Vagina (tissue), 2 donors: ENCODE measurements around the gene ZNF474. TPM values are rescaled to one million over a fixed set of nuclear protein-coding genes. Genes with fewer than 3 reads are reported as not detected.
"Not testable (repeated sequence)": the region's sequence is repeated elsewhere in the genome, so short reads cannot be mapped to it uniquely, and the experiment has no call there.

ENCODE experiments used
- DNase-seq, 2 donors: peaks; one replicate each; pipeline ENCODE4 v3.0.0-alpha.2; 2017; ENCODE audit errors: extremely low spot score in 2 of 2
- H3K27ac ChIP-seq: fragments of 200-600 bp; sonication (generic); one replicate; pipeline ENCODE4 v1.5.1; 2019
- H3K27me3 ChIP-seq: fragments of 200-600 bp; sonication (generic); one replicate; pipeline ENCODE4 v1.5.1; 2019
- H3K36me3 ChIP-seq, 2 donors: fragments of 200-600 bp; sonication (generic); one replicate each; pipeline ENCODE4 v1.5.1; 2017 to 2019
- H3K4me1 ChIP-seq: fragments of 200-600 bp; sonication (generic); one replicate; pipeline ENCODE4 v1.5.1; 2019
- H3K4me3 ChIP-seq, 2 donors: fragments of 200-600 bp; sonication (generic); 1 replicate in 1 of 2; 2 replicates in 1 of 2; pipeline ENCODE4 v1.5.1; 2016 to 2019
- H3K9me3 ChIP-seq: fragments of 200-600 bp; sonication (generic); one replicate; pipeline ENCODE4 v1.5.1; 2019
- CTCF ChIP-seq, 3 experiments: fragments of 450-650 bp in 2 of 3; fragments of 200-600 bp in 1 of 3; sonication (generic) in 1 of 3; IDR thresholded peaks; one replicate each; pipeline ENCODE4 v1.5.1; 2017 to 2019; ENCODE audit warnings: antibody characterized with exemption in 3 of 3, mild to moderate bottlenecking in 2 of 3, moderate library complexity in 2 of 3
- POLR2A ChIP-seq, 2 donors: fragments of 450-650 bp; IDR thresholded peaks; one replicate each; pipeline ENCODE4 v1.6.1; 2017; ENCODE audit warnings: antibody characterized with exemption in 2 of 2, mild to moderate bottlenecking in 2 of 2, moderate library complexity in 2 of 2
- POLR2AphosphoS5 ChIP-seq, 2 donors: sonication (generic); formaldehyde crosslinking; IDR thresholded peaks; one replicate each; pipeline ENCODE4 v1.9.0; 2017; ENCODE audit warnings: antibody characterized with exemption in 2 of 2, mild to moderate bottlenecking in 2 of 2, low read depth in 1 of 2; ENCODE audit not compliant: insufficient read depth in 1 of 2
- intact Hi-C: fragments of 100-400 bp; cut with DNase I; formaldehyde crosslinking; loops from one replicate; pipeline ENCODE4 v1.15.1; 2023
- total RNA-seq: library from RNA; depleted of rRNA; stranded (reverse); fragments of >200 nt; gene quantifications from one replicate; pipeline ENCODE4 v1.2.3, GENCODE V29; 2016

The ZNF474 gene
- total RNA-seq, 1 donor from 2014 or later = 0.49 TPM

DNA sequence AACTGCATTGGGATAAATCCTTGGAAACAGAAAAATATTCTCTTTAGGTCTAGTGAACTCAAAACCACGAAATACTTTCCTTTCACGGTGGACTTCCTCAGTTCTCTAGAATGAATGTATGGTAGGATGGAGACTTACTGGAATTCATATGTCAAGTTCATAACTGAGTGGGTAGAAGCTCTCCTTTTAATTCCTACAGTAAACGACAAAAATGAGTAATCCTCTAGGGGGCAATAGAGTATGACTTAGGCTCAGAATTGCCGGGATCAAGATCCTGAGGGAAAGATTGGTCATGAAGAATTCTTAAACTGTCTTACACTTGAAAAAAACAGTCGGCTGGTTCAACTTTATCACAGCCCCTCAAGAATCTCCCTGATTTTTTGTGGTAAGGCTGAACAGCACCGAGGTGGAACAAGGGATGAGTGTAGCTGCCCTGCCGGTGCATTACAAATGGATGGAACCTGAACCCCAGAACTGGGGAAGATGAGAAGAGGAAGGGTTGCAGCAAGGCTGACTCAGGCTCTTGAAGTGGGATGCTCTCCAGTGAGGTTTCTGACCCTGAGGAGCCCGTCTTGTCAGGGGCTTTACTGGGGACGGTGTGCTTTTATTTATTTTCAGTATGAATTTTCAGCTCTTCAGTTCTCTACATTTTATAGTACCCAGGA is 37.3 kb upstream of the ZNF474 start:
- TF ChIP-seq CTCF (IDR thresholded peaks at IDR 0.05) = peak in 1 of 3 experiments; percentile 19
- no peak for TF ChIP-seq POLR2AphosphoS5 (IDR thresholded peaks at IDR 0.05; ENCODE audit: insufficient read depth in 1 of 2, low read depth in 1 of 2)
- no peak overlapping the region for H3K27ac ChIP-seq
- DNase-seq = no peak
- no peaks in the 10 kb centered on the region for H3K36me3 ChIP-seq
- no peak overlapping the region for H3K4me3 ChIP-seq
- no peaks in the 10 kb centered on the region for H3K4me1 ChIP-seq
- H3K27me3 ChIP-seq = no peaks in the 10 kb centered on the region
- intact Hi-C loops = no loop called here
- no peaks in the 10 kb centered on the region for H3K9me3 ChIP-seq

DNA sequence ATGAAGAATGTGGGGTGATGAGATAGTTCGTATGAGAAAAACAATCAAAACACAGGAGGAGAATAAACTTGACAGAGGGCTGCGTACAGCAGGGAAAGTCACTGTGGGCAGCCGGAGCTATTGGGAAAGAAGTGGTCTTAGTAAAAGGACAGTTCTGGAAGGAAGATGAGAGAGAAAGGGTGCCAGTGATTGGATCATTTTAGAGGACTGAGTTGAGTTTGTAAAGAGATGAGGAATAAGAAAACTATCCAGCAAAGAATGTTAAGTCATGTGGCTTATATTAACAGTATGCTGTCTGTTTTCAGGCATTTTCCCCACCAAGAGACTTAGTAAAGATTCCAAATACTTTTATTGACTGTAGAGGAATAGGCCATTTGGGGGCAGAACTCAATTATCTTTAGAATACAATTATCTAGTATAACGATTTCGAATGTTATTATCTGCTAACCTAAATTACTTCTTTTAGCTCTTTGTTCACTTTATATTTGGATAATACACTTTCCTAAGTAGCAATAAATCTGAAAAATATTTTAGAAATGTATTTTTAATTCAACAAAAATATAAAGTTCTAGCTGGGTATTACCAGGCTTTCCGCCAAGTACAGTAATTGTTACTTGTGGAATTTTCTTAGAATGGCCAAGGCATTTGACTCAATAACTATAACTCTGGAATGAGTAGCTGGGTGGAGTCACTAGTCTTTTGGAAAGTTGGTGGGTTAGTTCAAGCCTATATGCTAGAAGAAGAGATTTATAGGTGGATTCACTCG is 35.7 kb upstream of the ZNF474 start:
- intact Hi-C loops = no loop called here
- DNase-seq = no peak
- TF ChIP-seq CTCF (IDR thresholded peaks at IDR 0.05) = no peak
- TF ChIP-seq POLR2A (IDR thresholded peaks at IDR 0.05) = no peak
- no peak for TF ChIP-seq POLR2AphosphoS5 (IDR thresholded peaks at IDR 0.05; ENCODE audit: insufficient read depth in 1 of 2, low read depth in 1 of 2)
- Histone ChIP-seq H3K4me1 (no peaks in the 10 kb centered on the region), H3K9me3 (no peaks in the 10 kb centered on the region), H3K4me3 (no peak overlapping the region), H3K27ac (peak overlapping the region; percentile 38), H3K27me3 (no peaks in the 10 kb centered on the region), H3K36me3 (no peaks in the 10 kb centered on the region)

- H3K27me3 ChIP-seq, intact Hi-C loops, H3K36me3 ChIP-seq, H3K27ac ChIP-seq, H3K9me3 ChIP-seq, H3K4me1 ChIP-seq, DNase-seq, H3K4me3 ChIP-seq: not testable (repeated sequence)
Measured at GRCh38 chr5:122094251-122094650, 35.1 kb upstream of the ZNF474 start.

GRCh38 chr5:122095158-122095557 is 34.2 kb upstream of the ZNF474 start:
- Histone ChIP-seq H3K27ac (no peak overlapping the region), H3K4me1 (no peaks in the 10 kb centered on the region), H3K36me3 (no peaks in the 10 kb centered on the region), H3K9me3 (no peaks in the 10 kb centered on the region), H3K27me3 (no peaks in the 10 kb centered on the region), H3K4me3 (no peak overlapping the region)
- TF ChIP-seq POLR2A (IDR thresholded peaks at IDR 0.05) (no peak), POLR2AphosphoS5 (IDR thresholded peaks at IDR 0.05; ENCODE audit: insufficient read depth in 1 of 2, low read depth in 1 of 2) (no peak), CTCF (IDR thresholded peaks at IDR 0.05) (no peak)
- intact Hi-C loops = no loop called here
- DNase-seq = no peak

DNA sequence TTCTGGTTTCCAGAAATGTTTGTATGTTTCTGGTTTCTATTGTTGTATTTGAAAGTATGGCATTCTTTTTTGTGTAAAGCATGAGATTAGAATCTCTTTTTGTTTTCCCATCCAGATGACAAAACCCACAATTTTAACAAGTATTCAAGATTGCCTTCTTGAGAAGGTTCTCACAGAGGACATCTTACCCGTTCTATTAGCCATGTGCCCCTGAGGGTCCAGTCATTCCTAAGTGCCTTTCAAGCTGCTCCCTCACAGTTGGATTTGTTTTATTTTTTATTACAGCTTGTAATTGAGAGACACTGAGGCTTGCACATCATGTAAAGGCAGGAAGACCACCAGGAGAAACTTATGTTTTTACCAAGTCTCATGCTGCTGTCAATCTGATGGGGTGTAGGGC is 32.0 kb upstream of the ZNF474 start:
- Histone ChIP-seq H3K27me3 (no peaks in the 10 kb centered on the region), H3K4me3 (no peak overlapping the region), H3K9me3 (no peaks in the 10 kb centered on the region), H3K4me1 (no peaks in the 10 kb centered on the region), H3K36me3 (no peaks in the 10 kb centered on the region), H3K27ac (no peak overlapping the region)
- intact Hi-C loops = no loop called here
- DNase-seq = no peak
- no peak for TF ChIP-seq CTCF (IDR thresholded peaks at IDR 0.05)
- no peak for TF ChIP-seq POLR2A (IDR thresholded peaks at IDR 0.05)
- TF ChIP-seq POLR2AphosphoS5 (IDR thresholded peaks at IDR 0.05; ENCODE audit: insufficient read depth in 1 of 2, low read depth in 1 of 2) = no peak
